ENCODE data around the gene URB2.

Gene URB2

DNA sequence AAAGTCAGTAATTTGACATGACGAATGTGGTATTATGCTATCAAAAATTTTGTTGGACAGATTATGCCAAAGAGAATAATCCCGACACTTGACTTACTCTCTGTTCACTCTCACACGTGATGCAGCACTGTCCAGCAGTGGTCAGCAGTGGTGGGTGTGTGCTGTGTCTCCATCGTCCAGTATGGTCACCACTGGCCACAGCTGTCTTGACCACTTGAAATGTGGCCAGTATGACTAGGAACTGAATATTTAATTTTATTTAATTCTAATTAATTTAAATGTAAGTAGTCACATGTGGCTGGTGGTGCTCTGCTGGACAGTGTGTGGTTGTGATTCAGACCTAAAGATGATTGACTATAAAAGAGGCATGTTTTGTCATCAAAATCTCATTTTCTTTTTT, 24.0 kb downstream of the URB2 start:
- DNase-seq, result no peak

DNA sequence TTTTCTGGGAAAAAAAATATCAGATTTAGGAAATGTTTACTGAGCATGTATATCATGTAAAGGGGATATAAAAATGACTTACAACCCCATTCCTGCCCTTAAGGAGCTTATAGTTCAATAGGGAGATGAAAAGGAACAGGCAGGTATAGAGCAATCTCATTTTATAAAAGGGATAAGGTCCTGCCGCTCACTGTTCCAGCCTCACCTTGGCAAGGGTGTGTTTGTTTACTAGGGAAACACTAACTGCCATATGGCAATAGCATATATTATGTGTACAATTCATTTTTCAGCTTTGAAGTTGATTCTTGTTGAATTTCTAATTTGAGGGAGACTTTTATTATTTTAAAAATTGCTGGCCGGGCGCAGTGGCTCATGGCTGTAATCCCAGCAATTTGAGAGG, 25.5 kb downstream of the URB2 start:
- DNase-seq, result no peak

DNA sequence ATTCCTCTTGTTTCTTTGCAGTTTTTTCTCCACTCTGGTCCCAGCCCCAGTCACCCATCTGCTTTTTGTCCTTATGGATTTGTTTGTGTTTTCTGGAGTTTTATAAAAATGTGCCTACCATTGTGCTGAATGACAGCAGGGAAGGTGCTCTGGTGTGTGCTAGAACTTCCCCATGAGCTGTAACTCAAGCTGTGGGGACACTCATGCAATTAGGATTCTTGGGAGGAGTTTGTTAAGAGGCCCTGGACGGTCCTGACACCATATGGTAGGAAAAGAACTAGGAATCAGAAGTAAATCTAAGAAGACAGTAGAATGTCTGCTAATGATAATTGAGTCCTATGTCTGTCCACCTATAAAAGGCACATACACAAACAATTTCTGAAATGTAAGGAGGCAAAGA, 27.4 kb downstream of the URB2 start:
- no peak for DNase-seq

DNA sequence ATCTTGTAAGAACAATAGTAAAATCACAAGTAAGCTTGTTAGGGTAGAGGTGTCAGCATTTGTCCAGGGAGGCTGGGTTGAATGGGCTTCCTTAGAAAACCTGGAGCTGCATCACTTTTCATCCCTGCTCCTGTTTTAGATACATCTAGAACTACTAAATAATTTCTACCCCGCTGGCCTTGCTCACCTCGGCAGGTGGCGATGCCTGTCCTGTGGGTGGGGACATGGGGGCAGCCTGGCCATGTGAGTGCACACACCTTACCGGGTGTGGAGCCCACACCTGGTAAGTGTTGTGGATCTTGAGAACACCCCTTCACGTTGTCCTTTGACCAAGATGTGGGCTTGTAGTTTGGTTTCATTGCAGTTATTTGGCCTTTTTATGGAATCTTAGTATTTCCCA, 29.7 kb downstream of the URB2 start:
- DNase-seq, result no peak

DNA sequence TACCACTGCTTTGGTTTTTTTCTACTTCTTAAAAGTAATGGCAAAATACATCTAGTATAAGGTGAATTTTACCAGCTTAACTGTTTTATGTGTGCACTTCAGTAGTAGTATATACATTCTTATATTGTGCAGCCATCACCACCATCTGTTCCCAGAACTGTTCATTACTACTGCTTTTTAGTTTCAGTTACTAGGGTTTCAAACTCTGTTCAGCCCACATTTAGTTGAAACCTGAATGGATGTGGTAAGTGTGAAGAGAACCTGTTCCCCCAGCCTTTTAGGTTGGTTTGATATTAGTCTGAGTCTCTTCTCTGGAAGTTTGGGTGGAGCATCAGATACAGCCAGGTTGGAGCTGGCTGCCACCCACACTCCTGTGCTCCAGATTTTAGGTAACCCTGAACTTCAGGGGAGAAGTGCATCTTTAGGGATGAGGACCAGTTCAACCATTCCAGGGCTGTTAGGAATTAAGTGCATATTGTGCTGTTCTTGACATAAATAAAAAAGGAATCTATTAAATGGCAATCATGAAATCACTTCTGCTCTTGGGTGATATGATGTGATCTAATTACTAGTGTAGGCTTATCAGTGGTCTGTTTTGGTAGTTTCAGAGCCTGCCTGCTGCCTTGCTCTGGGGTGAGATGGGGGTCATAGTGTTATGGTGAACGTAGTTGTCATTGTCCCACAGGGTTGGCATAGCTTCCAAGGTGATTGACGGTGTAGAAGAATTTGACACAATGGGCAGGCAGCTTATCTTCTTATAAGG, 32.1 kb downstream of the URB2 start:
- no peak for DNase-seq

GRCh38 chr1:229661022-229661877, 35.2 kb downstream of the URB2 start:
- DNase-seq, result peak; percentile 85

DNA sequence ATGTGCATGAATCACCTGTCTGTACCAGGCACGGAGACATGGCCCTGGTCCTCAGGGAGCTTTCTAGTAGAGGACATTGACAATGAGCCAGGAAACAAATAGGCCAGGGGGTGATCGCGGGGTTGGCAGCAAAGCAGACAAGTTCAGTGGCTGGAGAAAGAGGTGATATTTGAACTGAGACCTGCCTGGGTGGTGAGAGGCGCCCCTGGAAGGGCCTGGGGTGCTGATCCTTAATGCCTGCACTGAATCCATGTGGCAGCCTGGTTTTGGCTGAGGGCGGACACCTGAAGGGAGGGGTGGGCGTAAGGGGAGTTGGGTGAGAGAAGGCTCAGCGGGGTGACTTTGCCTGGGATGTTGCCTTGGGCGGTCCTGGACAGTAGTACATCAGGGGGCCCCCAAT, 35.9 kb downstream of the URB2 start:
- no peak for DNase-seq

GRCh38 chr1:229664133-229664689, 38.2 kb downstream of the URB2 start:
- DNase-seq, result no peak

- no peak for DNase-seq
Observed at GRCh38 chr1:229665912-229666558, 40.0 kb downstream of the URB2 start.

DNA sequence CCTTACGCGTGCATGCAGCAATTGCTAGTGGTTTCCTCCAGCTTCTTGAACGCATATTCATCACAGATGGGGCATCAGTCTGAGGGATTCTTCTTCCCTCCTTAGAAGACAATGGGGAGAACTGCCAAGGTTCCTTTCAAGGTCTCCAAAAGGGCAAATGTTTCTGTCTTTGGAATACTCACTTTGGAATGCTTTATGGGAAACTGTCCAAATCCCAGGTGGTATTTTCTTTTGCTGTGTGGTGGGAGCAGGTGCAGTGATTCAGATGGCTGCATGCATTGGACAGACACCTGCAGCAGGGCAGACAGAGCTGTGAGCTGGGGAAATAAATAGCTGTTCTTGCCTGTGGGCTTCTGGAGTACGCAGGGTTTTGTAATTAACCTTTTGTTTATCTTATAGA, 40.5 kb downstream of the URB2 start:
- DNase-seq, result peak; percentile 6

- no peak for DNase-seq
Observed at GRCh38 chr1:229669333-229669732, 43.3 kb downstream of the URB2 start.

DNA sequence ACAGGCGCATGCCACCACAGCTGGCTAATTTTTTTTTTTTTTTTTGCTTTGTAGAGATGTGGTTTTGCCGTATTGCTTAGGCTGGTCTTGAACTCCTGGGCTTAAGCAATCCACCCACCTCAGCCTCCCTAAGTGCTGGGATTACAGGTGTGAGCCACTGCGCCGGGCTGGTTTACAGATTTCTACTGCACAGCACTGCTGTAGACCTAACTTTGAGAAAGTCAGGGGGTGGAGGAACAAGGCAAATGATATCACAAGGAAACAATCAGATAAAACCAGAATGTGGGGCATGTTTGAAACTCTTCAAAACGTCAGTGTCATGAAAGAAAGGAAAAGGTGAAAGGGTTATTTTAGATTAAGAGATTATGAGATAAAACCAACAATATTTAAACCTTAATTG, 45.3 kb downstream of the URB2 start:
- no peak for DNase-seq

DNA sequence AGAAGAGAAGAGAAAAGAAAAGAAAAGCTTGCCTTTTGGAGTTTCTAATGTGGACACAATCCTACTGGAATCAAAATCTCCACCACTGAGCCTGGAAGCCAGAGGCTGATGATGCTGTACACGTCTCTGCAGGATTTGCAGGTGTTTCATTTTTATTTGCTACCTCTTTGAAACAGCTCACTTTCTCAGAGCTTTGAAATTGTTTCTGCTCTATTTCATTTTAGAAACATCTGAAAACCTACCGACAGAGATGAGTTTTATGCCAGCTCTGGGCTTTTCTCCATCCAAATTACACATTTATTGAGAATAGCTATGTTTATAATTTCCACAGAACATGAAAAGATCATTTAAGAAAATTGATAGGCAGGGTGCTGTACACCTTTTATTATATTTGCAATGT, 46.2 kb downstream of the URB2 start:
- DNase-seq, result no peak

DNA sequence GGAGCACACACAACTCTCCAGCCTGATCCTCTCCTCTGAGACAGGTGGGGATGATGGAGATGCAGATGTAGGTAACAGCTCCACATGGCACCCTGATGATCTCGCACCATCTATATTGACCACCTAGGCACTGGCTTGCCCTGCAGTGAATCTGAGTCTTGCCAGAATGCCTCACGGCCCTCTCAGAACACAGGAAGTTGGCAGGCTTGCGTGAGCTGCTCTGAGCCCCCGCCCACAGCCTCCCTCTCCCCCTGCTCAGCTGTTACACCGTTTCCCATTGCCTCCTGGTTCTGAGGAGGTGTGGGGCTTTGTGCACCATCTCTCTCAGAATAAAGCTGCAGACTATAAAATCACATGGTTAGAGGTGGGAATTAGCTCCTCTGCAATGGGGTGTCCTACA, 48.0 kb downstream of the URB2 start:
- DNase-seq, result no peak

GRCh38 chr1:229675396-229675795, 49.3 kb downstream of the URB2 start:
- DNase-seq, result no peak

- no peak for DNase-seq
Observed at GRCh38 chr1:229685149-229685548, 59.1 kb downstream of the URB2 start.

DNA sequence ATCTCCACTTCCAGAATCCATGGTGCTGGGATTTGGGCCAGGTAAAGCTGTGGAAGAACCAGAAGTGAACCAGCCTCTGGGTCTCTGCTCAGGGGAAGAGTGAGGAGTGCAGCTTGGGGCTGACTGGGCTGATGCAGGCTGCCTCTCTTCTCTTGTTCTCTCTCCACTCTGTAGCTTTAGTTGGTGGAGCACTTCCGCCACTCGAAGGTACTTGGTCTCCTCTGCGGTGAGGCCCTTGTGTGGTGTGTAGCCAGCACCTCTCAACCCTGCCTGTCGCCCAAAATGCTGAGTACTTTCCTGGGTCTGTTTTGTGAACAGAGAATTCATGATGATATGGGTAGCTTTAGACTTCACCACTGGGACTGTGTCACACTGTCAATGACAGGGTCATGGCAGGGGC, 63.2 kb downstream of the URB2 start:
- no peak for DNase-seq

GRCh38 chr1:229689904-229690303, 63.9 kb downstream of the URB2 start:
- no peak for DNase-seq

DNA sequence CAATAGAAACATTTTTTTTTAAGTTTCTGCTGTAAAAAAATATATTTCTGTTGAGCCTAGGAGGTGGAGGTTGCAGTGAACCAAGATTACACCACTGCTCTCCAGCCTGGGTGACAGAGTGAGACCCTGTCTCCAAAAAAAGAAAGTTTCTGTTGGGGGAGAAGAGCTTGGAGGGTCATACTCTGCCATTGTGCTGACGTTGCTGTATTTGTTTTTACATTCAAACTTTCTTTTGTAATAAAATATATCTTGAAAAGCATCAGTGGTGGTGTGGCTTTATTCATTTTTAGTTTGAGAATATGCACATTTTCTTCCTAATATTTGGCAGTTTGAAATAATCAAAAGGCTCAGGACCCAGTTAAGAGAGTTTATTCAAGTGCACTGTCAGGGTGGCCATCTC, 64.6 kb downstream of the URB2 start:
- no peak for DNase-seq

DNA sequence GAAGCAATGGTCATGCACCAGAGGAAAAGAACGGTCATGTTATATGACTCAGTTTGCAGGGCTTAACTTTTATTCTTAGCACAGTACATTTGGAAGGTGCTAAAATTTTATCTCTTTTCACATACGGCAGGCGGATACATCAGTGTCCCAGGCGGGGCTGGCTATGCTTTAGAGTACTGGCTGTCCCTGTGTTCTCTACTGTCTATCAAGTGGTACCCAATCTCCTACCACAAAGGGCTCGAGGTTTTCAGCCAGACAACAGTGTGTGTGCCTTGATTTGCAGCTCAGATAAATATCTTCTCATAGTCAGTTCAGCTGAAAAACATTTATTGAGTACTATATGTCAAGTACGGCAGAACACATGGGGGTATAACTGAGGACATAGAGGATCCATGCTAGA, 65.3 kb downstream of the URB2 start:
- no peak for DNase-seq

- DNase-seq, result peak; percentile 77
Observed at GRCh38 chr1:229693129-229693900, 67.3 kb downstream of the URB2 start.

GRCh38 chr1:229694053-229694693, 68.1 kb downstream of the URB2 start:
- DNase-seq, result peak; percentile 85

Measured in NCI-H1436 (cell line).